HUES64 (cell line): ENCODE measurements around the gene TDRD5.
"Not testable (repeated sequence)": the region's sequence is repeated elsewhere in the genome, so short reads cannot be mapped to it uniquely, and the experiment has no call there.

Experiments used
- H3K27ac ChIP-seq: 2 replicates; pipeline ENCODE4 v1.7.0; 2013; ENCODE audit warnings: low read depth, low read length, inconsistent platforms
- H3K27me3 ChIP-seq: 2 replicates; pipeline ENCODE4 v1.6.1; 2013; ENCODE audit warnings: mild to moderate bottlenecking, low read length; ENCODE audit not compliant: insufficient read depth
- H3K36me3 ChIP-seq: 2 replicates; pipeline ENCODE4 v1.6.1; 2013; ENCODE audit warnings: mild to moderate bottlenecking, low read length; ENCODE audit not compliant: insufficient read depth
- H3K4me1 ChIP-seq: 2 replicates; pipeline ENCODE4 v1.6.1; 2013; ENCODE audit warnings: mild to moderate bottlenecking, low read length, moderate library complexity; ENCODE audit not compliant: insufficient read depth
- H3K4me3 ChIP-seq: 2 replicates; pipeline ENCODE4 v1.5.1; 2013; ENCODE audit warnings: mild to moderate bottlenecking, low read length, moderate library complexity
- H3K9ac ChIP-seq: 2 replicates; pipeline ENCODE4 v1.6.1; 2013; ENCODE audit warnings: mild to moderate bottlenecking, low read depth, low read length
- H3K9me3 ChIP-seq: 2 replicates; pipeline ENCODE4 v1.6.1; 2013; ENCODE audit warnings: low read depth, low read length; ENCODE audit not compliant: insufficient read depth
- WGBS: fragments of 150-250, 120-280 bp; methylation state at CpG from one replicate; pipeline ENCODE4 v1.1.7; 2013; ENCODE audit warnings: missing lambda C conversion rate; 5-methylcytosine and 5-hydroxymethylcytosine counted together

Gene TDRD5

DNA sequence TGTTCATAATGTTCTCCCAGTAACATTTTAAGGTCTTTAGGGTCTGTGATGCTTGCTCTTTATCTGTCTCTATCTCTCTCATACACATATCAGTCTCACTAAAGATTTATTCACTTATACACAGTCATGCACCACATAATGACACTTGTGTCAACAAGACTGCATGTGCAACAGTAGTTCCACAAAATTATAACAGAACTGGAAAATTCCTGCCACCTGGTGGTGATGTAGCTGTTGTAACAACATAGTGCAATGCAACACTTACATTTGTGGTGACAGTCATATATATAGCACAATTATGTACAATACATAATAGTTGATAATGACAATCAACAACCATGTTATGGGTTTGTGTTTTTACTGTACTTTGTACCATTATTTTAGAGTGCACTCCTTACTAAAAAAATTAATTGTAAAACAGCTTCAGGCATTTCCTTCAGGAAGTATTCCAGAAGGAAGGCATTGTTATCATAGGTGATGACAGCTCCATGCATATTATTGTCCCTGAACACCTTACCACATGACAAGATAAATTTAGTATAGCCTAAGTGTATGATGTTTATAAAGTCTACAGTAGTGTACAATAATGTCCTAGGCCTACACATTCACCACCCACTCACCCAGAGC is 8.1 kb downstream of the TDRD5 start:
- H3K9ac ChIP-seq: no peak overlapping the region
- H3K4me3 ChIP-seq: no peak overlapping the region
- no peaks in the 10 kb centered on the region; the same call in 1 of the 2 replicates for H3K27me3 ChIP-seq
- H3K27ac ChIP-seq: no peak overlapping the region
- no peaks in the 10 kb centered on the region for H3K4me1 ChIP-seq
- 0 out of 2 replicates have a peak, but pooled peaks cover 3% of the 10 kb centered on the region for H3K9me3 ChIP-seq
- H3K36me3 ChIP-seq: no peaks in the 10 kb centered on the region

- H3K4me3 ChIP-seq: no peak overlapping the region
- H3K4me1 ChIP-seq: no peaks in the 10 kb centered on the region
- 0 out of 2 replicates have a peak, but pooled peaks cover 3% of the 10 kb centered on the region for H3K9me3 ChIP-seq
- H3K27me3 ChIP-seq: no peaks in the 10 kb centered on the region; the same call in 1 of the 2 replicates
- H3K9ac ChIP-seq: no peak overlapping the region
- WGBS: 92% methylated on average over 1 of the region's 1 CpG
- no peaks in the 10 kb centered on the region for H3K36me3 ChIP-seq
- no peak overlapping the region for H3K27ac ChIP-seq
Observed at GRCh38 chr1:179601093-179601492, 9.5 kb downstream of the TDRD5 start.

GRCh38 chr1:179612361-179612760 is 20.7 kb downstream of the TDRD5 start:
- H3K36me3 ChIP-seq: no peaks in the 10 kb centered on the region
- no peaks in the 10 kb centered on the region for H3K9me3 ChIP-seq
- 96% methylated on average over 2 of the region's 3 CpGs for WGBS
- H3K9ac ChIP-seq: no peak overlapping the region
- H3K4me3 ChIP-seq: no peak overlapping the region
- H3K27ac ChIP-seq: no peak overlapping the region
- no peaks in the 10 kb centered on the region for H3K4me1 ChIP-seq
- H3K27me3 ChIP-seq: no peaks in the 10 kb centered on the region

DNA sequence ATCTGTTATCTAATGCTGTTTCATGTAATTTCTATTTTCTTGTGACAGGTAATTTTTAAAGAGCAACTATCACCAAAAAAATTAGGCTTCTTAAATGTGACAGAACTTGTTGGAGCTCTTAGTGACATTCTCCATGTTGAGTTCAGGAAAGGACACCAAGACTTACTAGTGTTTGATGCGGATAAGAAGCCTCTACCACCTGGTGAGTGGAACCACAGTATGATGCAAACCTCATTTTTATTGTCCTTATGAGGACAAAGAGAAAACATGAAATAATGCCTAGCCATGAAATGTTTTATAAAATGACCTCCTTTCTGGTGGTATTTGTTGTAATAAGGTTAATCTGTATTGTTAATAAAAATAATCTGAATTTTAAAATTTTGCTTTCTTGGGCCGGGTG is 39.1 kb downstream of the TDRD5 start:
- Histone ChIP-seq H3K4me3 (no peak overlapping the region), H3K9ac (no peak overlapping the region), H3K27me3 (no peaks in the 10 kb centered on the region), H3K4me1 (no peaks in the 10 kb centered on the region), H3K36me3 (no peaks in the 10 kb centered on the region), H3K9me3 (no peaks in the 10 kb centered on the region), H3K27ac (no peak overlapping the region)
- WGBS: 95% methylated on average over 2 of the region's 2 CpGs

DNA sequence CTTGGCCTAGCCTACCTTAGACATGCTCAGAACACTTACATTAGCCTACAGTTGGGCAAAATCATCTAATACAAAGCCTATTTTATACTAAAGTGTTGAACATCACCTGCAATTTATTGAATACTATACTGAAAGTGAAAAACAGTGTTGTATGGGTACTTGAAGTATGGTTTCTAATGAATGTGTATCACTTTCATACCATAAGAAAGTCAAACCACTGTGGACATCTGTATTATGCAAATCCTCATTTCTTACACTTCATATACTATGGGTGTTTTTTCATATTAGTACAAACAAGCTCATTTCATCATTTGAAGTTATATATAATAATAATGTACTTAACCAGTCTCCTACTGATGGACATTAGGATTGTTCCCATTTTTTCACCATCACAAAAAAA is 41.2 kb downstream of the TDRD5 start:
- Histone ChIP-seq H3K4me3 (no peak overlapping the region), H3K4me1 (no peaks in the 10 kb centered on the region), H3K27ac (no peak overlapping the region), H3K9me3 (no peaks in the 10 kb centered on the region), H3K27me3 (no peaks in the 10 kb centered on the region), H3K9ac (no peak overlapping the region), H3K36me3 (no peaks in the 10 kb centered on the region)

DNA sequence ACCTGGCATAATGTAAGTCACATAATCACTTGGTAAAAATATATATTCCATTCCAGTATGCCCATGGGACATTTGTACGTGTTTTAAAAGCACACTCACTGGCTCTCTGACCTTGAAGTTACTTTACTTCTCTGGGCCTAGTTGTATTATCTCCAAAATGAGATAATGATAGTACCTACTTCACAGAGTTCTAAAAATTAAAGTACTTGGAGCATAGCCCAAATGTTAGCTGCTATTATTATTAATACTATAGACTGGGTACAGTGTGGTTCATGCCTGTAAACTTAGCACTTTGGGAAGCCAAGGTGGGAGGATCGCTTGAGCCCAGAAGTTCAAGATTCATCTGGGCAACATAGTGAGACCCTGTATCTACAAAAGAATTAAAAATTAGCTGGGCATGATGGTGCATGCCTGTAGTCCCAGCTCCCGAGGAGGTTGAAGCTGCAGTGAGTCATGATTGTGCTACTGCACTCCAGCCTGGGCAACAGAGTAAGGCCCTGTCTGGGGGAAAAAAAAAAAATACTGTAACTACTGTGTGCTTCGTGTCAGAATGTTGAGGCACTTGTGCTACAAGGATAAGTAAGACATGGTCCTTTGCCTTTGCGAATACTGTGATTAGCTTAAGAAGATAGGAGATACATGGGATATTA is 45.7 kb downstream of the TDRD5 start:
- WGBS: 93% methylated on average over 5 of the region's 5 CpGs
- Histone ChIP-seq H3K9ac (no peak overlapping the region), H3K36me3 (no peaks in the 10 kb centered on the region), H3K9me3 (no peaks in the 10 kb centered on the region), H3K27me3 (no peaks in the 10 kb centered on the region), H3K4me1 (no peaks in the 10 kb centered on the region), H3K4me3 (no peak overlapping the region), H3K27ac (no peak overlapping the region)

- H3K27ac ChIP-seq: no peak overlapping the region
- no peak overlapping the region for H3K9ac ChIP-seq
- no peaks in the 10 kb centered on the region for H3K27me3 ChIP-seq
- no peaks in the 10 kb centered on the region for H3K36me3 ChIP-seq
- no peak overlapping the region for H3K4me3 ChIP-seq
- 0 out of 2 replicates have a peak, but pooled peaks cover 7% of the 10 kb centered on the region for H3K9me3 ChIP-seq
- H3K4me1 ChIP-seq: no peaks in the 10 kb centered on the region
Observed at GRCh38 chr1:179661018-179661417, 69.4 kb downstream of the TDRD5 start.

GRCh38 chr1:179663810-179664209 is 72.2 kb downstream of the TDRD5 start:
- Histone ChIP-seq H3K36me3 (no peaks in the 10 kb centered on the region), H3K4me1 (no peaks in the 10 kb centered on the region), H3K4me3 (no peak overlapping the region), H3K9me3 (0 out of 2 replicates have a peak, but pooled peaks cover 4% of the 10 kb centered on the region), H3K9ac (no peak overlapping the region), H3K27ac (no peak overlapping the region), H3K27me3 (no peaks in the 10 kb centered on the region)
- 96% methylated on average over 3 of the region's 3 CpGs for WGBS

- Histone ChIP-seq H3K27me3 (no peaks in the 10 kb centered on the region), H3K36me3 (no peaks in the 10 kb centered on the region), H3K4me1 (no peaks in the 10 kb centered on the region), H3K9me3 (no peaks in the 10 kb centered on the region), H3K27ac (no peak overlapping the region), H3K9ac (no peak overlapping the region), H3K4me3 (no peak overlapping the region)
- 85% methylated on average over 6 of the region's 6 CpGs for WGBS
Observed at GRCh38 chr1:179677882-179678281, 86.2 kb downstream of the TDRD5 start.

- WGBS: 59% methylated on average over 6 of the region's 6 CpGs
- not testable (repeated sequence) for H3K27me3 ChIP-seq, H3K4me3 ChIP-seq, H3K9me3 ChIP-seq, H3K36me3 ChIP-seq, H3K4me1 ChIP-seq, H3K9ac ChIP-seq, H3K27ac ChIP-seq
Observed at GRCh38 chr1:179694530-179694929, 102.9 kb downstream of the TDRD5 start.

GRCh38 chr1:179702946-179703539 is 111.4 kb downstream of the TDRD5 start:
- no peaks in the 10 kb centered on the region for H3K9me3 ChIP-seq
- H3K4me3 ChIP-seq: no peak overlapping the region
- H3K27ac ChIP-seq: no peak overlapping the region
- no peaks in the 10 kb centered on the region for H3K4me1 ChIP-seq
- 81% methylated on average over 5 of the region's 5 CpGs for WGBS
- no peak overlapping the region for H3K9ac ChIP-seq
- H3K36me3 ChIP-seq: no peaks in the 10 kb centered on the region
- H3K27me3 ChIP-seq: no peaks in the 10 kb centered on the region
